ENCODE results near the gene MAB21L4. TPM values are rescaled to one million over a fixed set of nuclear protein-coding genes. Genes with fewer than 3 reads are reported as not detected.

MAB21L4 gene
- total RNA-seq, 4 donors from 2014 or later, result 41.3 to 121 (median 69.1) TPM

DNA sequence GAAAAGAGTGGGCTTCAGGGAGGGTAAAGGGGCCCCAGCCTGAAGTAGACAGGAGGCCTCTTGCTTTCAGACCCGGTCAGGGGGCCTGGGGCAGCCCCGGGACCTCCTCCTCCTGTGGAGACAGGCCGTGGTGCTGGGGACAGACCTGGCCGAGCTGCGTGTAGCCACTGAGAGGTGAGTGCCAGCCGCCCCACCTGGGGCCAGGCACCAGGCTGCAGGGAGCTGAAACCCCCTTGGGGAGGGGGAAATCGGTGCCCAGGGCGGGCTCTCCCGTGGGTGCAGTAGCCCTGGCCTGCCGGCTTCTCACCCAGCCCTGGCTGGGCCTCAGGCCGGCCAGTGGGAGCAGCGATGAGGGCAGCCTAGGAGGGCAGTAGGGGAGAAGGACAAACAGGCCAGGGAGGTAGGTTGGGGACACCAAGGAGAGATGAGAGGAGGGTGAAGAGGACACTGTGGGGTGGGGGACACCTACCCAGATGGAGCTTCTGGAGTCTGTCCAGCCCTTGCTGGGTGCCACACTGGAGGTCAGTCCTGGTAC is 34.2 kb upstream of the MAB21L4 start:
- TF ChIP-seq, protein P1, sequence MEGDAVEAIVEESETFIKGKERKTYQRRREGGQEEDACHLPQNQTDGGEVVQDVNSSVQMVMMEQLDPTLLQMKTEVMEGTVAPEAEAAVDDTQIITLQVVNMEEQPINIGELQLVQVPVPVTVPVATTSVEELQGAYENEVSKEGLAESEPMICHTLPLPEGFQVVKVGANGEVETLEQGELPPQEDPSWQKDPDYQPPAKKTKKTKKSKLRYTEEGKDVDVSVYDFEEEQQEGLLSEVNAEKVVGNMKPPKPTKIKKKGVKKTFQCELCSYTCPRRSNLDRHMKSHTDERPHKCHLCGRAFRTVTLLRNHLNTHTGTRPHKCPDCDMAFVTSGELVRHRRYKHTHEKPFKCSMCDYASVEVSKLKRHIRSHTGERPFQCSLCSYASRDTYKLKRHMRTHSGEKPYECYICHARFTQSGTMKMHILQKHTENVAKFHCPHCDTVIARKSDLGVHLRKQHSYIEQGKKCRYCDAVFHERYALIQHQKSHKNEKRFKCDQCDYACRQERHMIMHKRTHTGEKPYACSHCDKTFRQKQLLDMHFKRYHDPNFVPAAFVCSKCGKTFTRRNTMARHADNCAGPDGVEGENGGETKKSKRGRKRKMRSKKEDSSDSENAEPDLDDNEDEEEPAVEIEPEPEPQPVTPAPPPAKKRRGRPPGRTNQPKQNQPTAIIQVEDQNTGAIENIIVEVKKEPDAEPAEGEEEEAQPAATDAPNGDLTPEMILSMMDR (IDR thresholded peaks at IDR 0.05), result no peak
- TF ChIP-seq POLR2A (IDR thresholded peaks at IDR 0.05), result no peak
- intact Hi-C loops (cut with DNase I; ENCODE audit: low total_unique reads), result no loop called here
- peak in 1 of 2 donors; percentile 82 for DNase-seq (ENCODE audit: low spot score in 2 of 2)

DNA sequence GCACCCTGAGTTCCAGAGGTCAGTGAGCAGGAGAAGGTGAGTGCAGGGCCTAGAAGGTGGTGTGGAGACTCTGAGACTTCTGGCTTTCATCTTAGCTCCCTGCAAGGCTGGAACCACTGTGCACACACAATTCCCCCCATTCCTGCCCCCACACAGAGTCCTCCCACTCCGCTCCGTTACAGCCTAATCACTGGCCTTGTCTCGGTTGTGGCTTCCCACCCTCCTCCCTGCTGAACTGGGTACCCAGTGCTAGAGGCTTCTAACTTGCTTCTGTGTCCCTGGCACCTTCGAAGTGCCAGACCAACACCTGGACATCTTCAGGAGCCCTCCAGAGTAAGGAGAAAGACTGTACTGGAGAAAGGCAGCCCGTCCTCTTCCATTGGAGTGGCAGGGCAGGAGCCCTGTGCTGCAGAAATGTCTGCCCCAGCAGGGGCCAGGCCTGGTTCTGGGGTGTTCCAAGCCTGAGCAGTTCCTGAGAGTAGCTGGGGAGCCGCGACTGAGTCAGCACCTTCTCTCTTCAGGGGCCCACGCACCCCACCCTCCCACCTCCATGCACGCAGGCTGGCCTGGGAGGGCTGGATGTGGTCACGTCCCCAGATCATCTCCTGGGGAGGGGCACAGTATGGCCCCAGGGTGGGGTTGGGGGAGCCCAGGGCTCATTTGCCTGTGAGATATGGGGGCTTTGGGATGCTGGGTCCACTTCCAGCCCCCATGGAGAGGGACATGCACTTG is 33.6 kb upstream of the MAB21L4 start:
- intact Hi-C loops (cut with DNase I; ENCODE audit: low total_unique reads), result no loop called here
- no peak overlapping the region for H3K4me3 ChIP-seq (ENCODE audit: low read depth, poor library complexity, severe bottlenecking)
- peak in 1 of 2 donors; percentile 79 for DNase-seq (ENCODE audit: low spot score in 2 of 2)
- WGBS, 2 donors, result 79 to 81% methylated on average over 7 to 10 of the region's 10 CpGs
- TF ChIP-seq, protein P1 (IDR thresholded peaks at IDR 0.05), result no peak
- no peak for TF ChIP-seq POLR2A (IDR thresholded peaks at IDR 0.05)

More for the DNA sequence above, 34.2 kb upstream of the MAB21L4 start:
- H3K4me3 ChIP-seq (ENCODE audit: low read depth, poor library complexity, severe bottlenecking), result no peak overlapping the region
- WGBS, 2 donors, result 82 to 94% methylated on average over 11 to 12 of the region's 12 CpGs

DNA sequence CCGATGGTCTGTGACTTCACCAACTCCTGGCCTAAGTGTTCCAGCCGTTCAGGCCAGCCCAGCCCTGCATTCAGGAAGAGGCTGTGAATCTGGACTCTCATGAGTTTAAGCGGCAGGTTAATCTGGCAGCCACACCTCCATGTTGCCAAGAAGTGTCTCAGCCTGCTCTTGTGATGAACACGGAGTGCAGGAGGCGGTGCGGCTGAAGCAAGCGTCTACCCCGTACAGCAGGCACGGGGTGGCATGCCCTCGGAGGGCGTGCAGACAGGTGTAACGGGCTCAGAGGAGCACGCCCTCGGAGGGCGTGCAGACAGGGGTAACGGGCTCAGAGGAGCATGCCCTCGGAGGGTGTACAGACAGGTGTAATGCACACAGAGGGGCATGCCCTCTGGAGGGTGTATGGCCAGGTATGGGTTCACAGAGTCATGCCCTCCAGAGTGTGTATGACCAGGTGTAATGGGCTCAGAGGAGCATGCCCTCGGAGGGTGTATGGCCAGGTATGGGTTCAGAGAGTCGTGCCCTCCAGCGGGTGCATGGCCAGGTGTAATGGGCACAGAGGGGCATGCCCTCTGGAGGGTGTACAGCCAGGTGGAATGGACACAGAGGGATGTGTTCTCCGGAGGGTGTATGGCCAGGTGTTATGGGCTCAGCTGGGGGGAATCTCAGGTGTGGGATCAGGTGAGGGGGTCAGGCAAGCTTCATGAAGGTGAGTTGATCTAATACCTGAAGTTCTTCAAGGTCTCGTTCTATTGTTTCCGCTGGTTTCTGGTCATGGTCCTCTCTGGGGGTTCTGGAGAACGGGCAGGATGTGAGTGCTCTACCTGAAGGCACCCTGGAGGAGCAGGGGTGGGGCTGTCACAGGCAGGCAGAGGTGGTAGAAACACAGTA is 32.8 kb upstream of the MAB21L4 start:
- TF ChIP-seq, protein P1 (IDR thresholded peaks at IDR 0.05), result no peak
- TF ChIP-seq POLR2A (IDR thresholded peaks at IDR 0.05), result no peak
- WGBS, 2 donors, result 85 to 88% methylated on average over 24 of the region's 24 CpGs
- H3K4me3 ChIP-seq (ENCODE audit: low read depth, poor library complexity, severe bottlenecking), result no peak overlapping the region
- intact Hi-C loops (cut with DNase I; ENCODE audit: low total_unique reads), result no loop called here
- peak in 1 of 2 donors; percentile 65 for DNase-seq (ENCODE audit: low spot score in 2 of 2)

DNA sequence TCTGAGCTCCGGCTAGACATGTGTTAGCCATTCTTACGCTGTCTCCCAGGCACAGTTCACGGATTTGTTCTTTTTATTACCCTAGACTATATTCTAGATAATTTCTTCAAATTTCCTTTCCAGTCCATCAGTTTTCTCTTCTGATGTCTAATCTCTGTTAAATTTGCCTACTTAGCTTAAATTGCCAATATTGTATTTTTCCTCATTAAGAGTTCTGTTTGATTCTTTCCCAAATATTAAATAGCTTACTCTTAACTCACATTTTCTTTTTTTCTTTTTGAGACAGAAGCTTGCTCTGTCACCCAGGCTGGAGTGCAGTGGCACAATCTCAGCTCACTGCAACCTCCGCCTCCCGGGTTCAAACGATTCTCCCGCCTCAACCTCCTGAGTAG is 31.4 kb upstream of the MAB21L4 start:
- intact Hi-C loops (cut with DNase I; ENCODE audit: low total_unique reads), result no loop called here
- TF ChIP-seq, protein P1 (IDR thresholded peaks at IDR 0.05), result no peak
- TF ChIP-seq POLR2A (IDR thresholded peaks at IDR 0.05), result no peak
- 78 to 89% methylated on average over 7 of the region's 7 CpGs for WGBS, 2 donors
- DNase-seq (ENCODE audit: low spot score in 2 of 2), result peak in 1 of 2 donors; percentile 26
- H3K4me3 ChIP-seq (ENCODE audit: low read depth, poor library complexity, severe bottlenecking), result no peak overlapping the region

DNA sequence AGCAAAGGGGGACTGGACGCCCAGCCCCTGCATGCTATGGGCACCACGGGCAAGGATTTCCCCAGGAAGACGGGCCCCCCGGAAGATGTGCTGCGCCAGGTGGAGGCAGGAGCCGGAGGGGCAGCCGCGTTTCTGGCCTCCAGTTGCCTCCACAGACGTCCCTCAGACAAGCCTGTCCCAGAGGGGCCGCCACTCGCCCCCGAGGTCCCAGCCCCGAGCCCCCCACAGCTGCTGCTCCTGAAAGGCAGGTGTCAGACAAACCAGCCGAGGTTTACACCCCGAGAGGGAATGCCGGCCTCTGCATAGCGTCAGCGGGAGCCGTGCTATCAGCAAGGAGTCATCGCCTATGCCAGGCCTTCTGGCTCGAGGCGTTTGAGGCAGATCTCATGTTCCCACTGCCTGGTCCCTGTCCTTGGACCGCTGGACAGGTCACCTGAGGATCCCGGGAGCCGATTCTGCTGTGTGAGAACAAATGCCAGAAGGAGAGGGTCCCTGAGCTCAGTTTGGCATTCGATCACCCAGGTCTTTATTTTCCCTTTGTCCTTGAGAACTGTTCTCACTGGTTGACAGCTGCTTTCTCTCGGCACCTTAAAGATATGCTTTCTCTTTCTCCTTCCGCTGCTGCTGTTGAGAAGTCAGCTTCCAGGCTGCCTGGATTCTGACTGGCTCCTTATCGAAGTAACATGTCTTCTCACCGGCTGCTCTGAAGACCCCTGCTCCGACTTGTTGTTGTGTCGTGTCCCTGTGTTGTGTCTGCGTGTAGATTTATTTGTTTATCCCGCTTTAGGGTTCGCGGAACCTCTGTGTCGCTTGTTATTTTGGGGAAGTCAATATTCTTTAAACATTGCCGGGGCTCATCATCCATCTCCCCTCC is 30.8 kb upstream of the MAB21L4 start:
- intact Hi-C loops (cut with DNase I; ENCODE audit: low total_unique reads), result no loop called here
- peak in 1 of 2 donors; percentile 85 for DNase-seq (ENCODE audit: low spot score in 2 of 2)
- WGBS, 2 donors, result 68 to 75% methylated on average over 18 to 38 of the region's 38 CpGs
- TF ChIP-seq, protein P1 (IDR thresholded peaks at IDR 0.05), result no peak
- no peak for TF ChIP-seq POLR2A (IDR thresholded peaks at IDR 0.05)
- no peak overlapping the region for H3K4me3 ChIP-seq (ENCODE audit: low read depth, poor library complexity, severe bottlenecking)

All from lower leg skin (tissue), 4 donors.